ENCODE data around the gene ING1. TPM values are rescaled to one million over a fixed set of nuclear protein-coding genes. Genes with fewer than 3 reads are reported as not detected.

The ING1 gene
- polyA plus RNA-seq, 1 donor: 15.1 TPM

DNA sequence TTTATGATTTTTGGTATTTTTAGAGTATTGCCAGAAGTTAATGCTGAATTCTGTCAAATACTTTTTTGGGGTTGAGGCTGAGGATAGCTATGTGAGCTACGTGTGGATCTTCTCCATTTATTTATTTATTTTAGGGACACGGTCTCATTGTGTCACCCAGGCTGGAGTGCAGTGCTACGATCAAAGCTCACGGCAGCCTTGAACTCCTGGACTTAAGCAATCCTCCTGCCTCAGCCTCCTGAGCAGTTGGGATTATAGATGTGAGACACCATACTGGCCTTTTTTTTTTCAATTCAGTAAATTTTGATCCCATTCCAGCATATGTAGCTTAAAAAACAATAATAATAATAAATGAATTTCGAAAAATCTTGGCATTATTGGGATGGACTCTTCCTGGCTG is 21.1 kb downstream of the ING1 start:
- Histone ChIP-seq H3K36me3 (ENCODE audit: control insufficient read depth, insufficient read depth, low read length) (no peaks in the 10 kb centered on the region), H3K4me1 (ENCODE audit: control insufficient read depth, insufficient read depth, low read length) (no peaks in the 10 kb centered on the region), H3K27me3 (ENCODE audit: control insufficient read depth, insufficient read depth, low read length) (no peaks in the 10 kb centered on the region), H3K27ac (ENCODE audit: low read length) (no peak overlapping the region), H3K4me3 (ENCODE audit: low read length) (no peak overlapping the region), H3K9me3 (ENCODE audit: control insufficient read depth, low read depth, low read length) (peaks cover 4% of the 10 kb centered on the region)
- no CpG with 5 or more reads among the region's 5 CpGs for WGBS (ENCODE audit: insufficient coverage, low lambda C conversion rate)
- DNase-seq: no peak

DNA sequence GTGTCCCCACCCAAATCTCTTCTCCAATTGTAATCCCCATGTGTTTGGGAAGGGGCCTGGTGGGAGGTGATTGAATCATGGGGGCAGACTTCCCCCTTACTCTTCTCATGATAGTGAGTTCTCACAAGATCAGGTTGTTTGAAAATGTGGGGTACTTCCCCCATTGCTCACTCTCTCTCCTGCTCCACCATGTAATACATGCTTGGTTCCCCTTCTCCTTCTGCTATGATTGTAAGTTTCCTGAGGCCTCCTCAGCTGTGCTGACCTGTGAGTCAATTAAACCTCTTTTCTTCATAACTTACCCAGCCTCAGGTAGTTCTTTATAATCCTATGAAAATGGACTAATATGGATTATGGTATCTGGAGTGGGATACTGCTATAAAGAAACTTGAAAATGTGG is 24.1 kb downstream of the ING1 start:
- H3K9me3 ChIP-seq (ENCODE audit: control insufficient read depth, low read depth, low read length): peaks cover 4% of the 10 kb centered on the region
- no peak for DNase-seq
- no peaks in the 10 kb centered on the region for H3K27me3 ChIP-seq (ENCODE audit: control insufficient read depth, insufficient read depth, low read length)
- H3K4me1 ChIP-seq (ENCODE audit: control insufficient read depth, insufficient read depth, low read length): no peaks in the 10 kb centered on the region
- H3K36me3 ChIP-seq (ENCODE audit: control insufficient read depth, insufficient read depth, low read length): no peaks in the 10 kb centered on the region
- H3K27ac ChIP-seq (ENCODE audit: low read length): no peak overlapping the region
- no peak overlapping the region for H3K4me3 ChIP-seq (ENCODE audit: low read length)

DNA sequence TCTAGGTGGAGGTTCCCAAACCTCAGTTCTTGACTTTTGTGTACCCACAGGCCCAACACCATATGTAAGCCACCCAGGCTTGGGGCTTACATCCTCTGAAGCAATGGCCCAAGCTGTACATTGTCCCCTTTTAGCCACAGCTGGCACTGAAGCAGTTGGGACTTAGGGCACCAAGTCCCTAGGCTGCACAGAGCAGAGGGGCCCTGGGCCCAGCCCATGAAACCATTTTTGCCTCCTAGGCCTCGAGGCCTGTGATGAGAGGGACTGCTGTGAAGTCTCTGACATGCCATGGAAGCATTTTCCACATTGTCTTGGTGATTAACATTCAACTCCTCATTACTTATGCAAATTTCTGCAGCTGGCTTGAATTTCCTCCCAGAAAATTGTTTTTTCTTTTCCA is 30.2 kb downstream of the ING1 start:
- no peak overlapping the region for H3K27ac ChIP-seq (ENCODE audit: low read length)
- WGBS (ENCODE audit: insufficient coverage, low lambda C conversion rate): no CpG with 5 or more reads among the region's 1 CpG
- no peaks in the 10 kb centered on the region for H3K36me3 ChIP-seq (ENCODE audit: control insufficient read depth, insufficient read depth, low read length)
- no peaks in the 10 kb centered on the region for H3K27me3 ChIP-seq (ENCODE audit: control insufficient read depth, insufficient read depth, low read length)
- H3K4me1 ChIP-seq (ENCODE audit: control insufficient read depth, insufficient read depth, low read length): no peaks in the 10 kb centered on the region
- no peak for DNase-seq
- no peak overlapping the region for H3K4me3 ChIP-seq (ENCODE audit: low read length)
- peaks cover 4% of the 10 kb centered on the region for H3K9me3 ChIP-seq (ENCODE audit: control insufficient read depth, low read depth, low read length)

DNA sequence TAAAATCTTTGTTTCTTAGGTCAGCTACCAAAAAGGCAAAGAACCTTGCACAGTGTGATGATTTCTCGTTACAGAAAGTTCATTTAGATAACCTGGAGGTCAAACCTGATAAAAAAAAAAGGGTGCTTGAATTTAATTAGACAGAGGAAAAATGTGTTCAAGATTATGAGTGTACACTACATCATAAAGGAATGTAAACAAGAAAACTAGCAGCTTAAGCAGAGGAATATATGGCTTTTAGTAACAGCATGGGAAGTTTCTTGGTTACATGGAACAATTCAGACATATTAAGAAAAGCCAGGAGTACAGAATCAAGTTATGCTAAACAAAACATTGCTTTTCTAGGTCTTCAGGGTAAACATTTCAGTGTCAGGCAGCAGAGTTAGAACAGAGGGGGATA is 32.9 kb downstream of the ING1 start:
- no peak overlapping the region for H3K27ac ChIP-seq (ENCODE audit: low read length)
- H3K27me3 ChIP-seq (ENCODE audit: control insufficient read depth, insufficient read depth, low read length): no peaks in the 10 kb centered on the region
- no peaks in the 10 kb centered on the region for H3K4me1 ChIP-seq (ENCODE audit: control insufficient read depth, insufficient read depth, low read length)
- no peak overlapping the region for H3K4me3 ChIP-seq (ENCODE audit: low read length)
- peaks cover 3% of the 10 kb centered on the region for H3K9me3 ChIP-seq (ENCODE audit: control insufficient read depth, low read depth, low read length)
- WGBS (ENCODE audit: insufficient coverage, low lambda C conversion rate): 20% methylated on average over 1 of the region's 1 CpG
- DNase-seq: no peak
- H3K36me3 ChIP-seq (ENCODE audit: control insufficient read depth, insufficient read depth, low read length): no peaks in the 10 kb centered on the region

DNA sequence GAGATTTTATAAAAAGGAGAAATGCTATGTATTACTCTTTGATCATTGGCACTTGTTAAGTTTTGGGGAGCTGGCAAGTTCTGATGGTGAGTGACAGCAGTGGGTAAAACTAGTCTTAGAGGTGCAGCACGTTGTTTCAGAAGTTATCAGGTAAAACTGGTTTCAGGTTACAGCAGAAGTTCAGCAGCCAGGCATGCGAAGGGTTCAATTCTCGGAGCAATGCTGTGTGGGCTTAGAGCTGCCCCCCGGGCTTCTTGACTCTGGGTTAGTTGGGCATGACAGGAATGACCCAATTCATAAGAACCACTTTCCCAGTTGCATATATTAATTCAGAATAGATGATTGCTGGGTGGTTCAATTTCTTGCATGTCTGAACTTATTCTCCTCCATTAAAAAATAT is 34.8 kb downstream of the ING1 start:
- 74% methylated on average over 3 of the region's 4 CpGs for WGBS (ENCODE audit: insufficient coverage, low lambda C conversion rate)
- Histone ChIP-seq H3K9me3 (ENCODE audit: control insufficient read depth, low read depth, low read length) (peaks cover 2% of the 10 kb centered on the region), H3K27ac (ENCODE audit: low read length) (no peak overlapping the region), H3K4me3 (ENCODE audit: low read length) (no peak overlapping the region), H3K36me3 (ENCODE audit: control insufficient read depth, insufficient read depth, low read length) (no peaks in the 10 kb centered on the region), H3K4me1 (ENCODE audit: control insufficient read depth, insufficient read depth, low read length) (no peaks in the 10 kb centered on the region), H3K27me3 (ENCODE audit: control insufficient read depth, insufficient read depth, low read length) (no peaks in the 10 kb centered on the region)
- DNase-seq: no peak

DNA sequence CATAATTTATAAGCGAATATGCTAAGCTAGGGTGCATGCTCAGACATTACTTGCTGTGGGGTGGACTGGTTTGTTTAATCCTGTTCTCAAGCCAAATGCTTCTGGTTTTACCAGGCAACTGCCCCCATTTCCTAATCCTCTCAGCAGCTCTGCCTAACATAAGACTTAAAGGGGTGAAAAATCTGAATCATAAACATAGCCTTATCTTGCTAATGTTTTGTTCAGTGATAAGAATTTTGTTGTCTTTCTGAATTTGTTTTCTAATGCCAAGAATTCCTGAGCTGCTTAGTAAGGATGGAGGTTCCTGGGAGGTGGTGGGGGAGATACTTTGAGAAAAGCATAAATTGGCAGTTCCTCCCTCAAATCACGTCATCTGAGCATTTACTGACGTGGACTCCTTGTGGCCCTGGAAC is 42.7 kb downstream of the ING1 start:
- no CpG with 5 or more reads among the region's 3 CpGs for WGBS (ENCODE audit: insufficient coverage, low lambda C conversion rate)
- H3K9me3 ChIP-seq (ENCODE audit: control insufficient read depth, low read depth, low read length): no peaks in the 10 kb centered on the region
- no peaks in the 10 kb centered on the region for H3K4me1 ChIP-seq (ENCODE audit: control insufficient read depth, insufficient read depth, low read length)
- no peak overlapping the region for H3K4me3 ChIP-seq (ENCODE audit: low read length)
- H3K27ac ChIP-seq (ENCODE audit: low read length): no peak overlapping the region
- DNase-seq: no peak
- H3K27me3 ChIP-seq (ENCODE audit: control insufficient read depth, insufficient read depth, low read length): no peaks in the 10 kb centered on the region
- H3K36me3 ChIP-seq (ENCODE audit: control insufficient read depth, insufficient read depth, low read length): no peaks in the 10 kb centered on the region

DNA sequence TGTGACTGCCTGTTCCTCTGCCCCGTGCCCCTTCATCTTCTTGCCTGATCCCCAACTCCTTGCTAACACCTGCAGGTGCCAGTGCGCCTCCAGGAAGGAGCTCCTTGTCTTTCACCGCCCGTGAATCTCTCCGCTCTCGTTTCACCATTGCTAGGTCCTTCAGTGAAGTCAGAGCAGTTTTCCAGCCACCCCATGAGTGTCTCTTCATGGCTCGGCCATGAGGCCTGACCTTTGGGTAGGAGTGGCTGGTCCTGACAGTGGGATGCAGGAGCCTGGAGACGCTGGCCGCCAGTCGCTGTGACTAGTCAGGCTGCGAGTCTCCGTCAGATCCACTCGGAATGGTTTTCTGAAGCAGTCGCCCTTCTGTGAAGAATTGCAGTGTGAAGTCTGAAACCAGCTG is 43.8 kb downstream of the ING1 start:
- Histone ChIP-seq H3K4me3 (ENCODE audit: low read length) (no peak overlapping the region), H3K4me1 (ENCODE audit: control insufficient read depth, insufficient read depth, low read length) (no peaks in the 10 kb centered on the region), H3K36me3 (ENCODE audit: control insufficient read depth, insufficient read depth, low read length) (no peaks in the 10 kb centered on the region), H3K27ac (ENCODE audit: low read length) (no peak overlapping the region), H3K9me3 (ENCODE audit: control insufficient read depth, low read depth, low read length) (no peaks in the 10 kb centered on the region), H3K27me3 (ENCODE audit: control insufficient read depth, insufficient read depth, low read length) (peaks cover 3% of the 10 kb centered on the region)
- no CpG with 5 or more reads among the region's 14 CpGs for WGBS (ENCODE audit: insufficient coverage, low lambda C conversion rate)
- DNase-seq: no peak

DNA sequence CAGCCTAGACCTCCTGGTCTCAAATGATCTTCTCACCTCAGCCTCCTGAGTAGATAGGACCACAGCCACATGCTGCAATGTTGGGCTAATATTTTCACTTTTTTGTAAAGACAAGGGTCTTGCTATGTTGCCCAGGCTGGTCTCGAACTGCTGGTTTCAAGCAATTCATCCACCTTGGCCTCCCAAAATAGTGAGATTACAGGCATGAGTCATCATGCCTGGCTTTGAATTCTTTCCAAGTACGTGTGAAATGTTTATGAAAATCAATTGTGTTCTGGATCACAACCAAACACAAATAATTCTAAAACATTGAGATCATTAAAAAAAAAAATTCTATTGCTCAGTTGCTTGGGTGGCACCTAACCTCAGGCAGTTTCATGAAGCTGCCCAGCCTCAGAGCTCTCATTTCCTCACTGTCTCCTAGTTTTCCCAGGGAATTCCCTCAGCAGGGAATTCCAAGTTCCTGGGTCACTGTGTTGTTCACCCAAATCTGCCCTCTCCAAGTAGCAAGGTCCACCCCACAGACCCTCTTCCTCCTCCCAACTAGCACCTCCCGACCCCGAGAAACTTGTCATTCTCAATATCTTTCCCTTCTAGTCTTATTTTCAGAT is 44.8 kb downstream of the ING1 start:
- no peaks in the 10 kb centered on the region for H3K9me3 ChIP-seq (ENCODE audit: control insufficient read depth, low read depth, low read length)
- no peaks in the 10 kb centered on the region for H3K36me3 ChIP-seq (ENCODE audit: control insufficient read depth, insufficient read depth, low read length)
- WGBS (ENCODE audit: insufficient coverage, low lambda C conversion rate): no CpG with 5 or more reads among the region's 4 CpGs
- H3K27ac ChIP-seq (ENCODE audit: low read length): no peak overlapping the region
- no peaks in the 10 kb centered on the region for H3K4me1 ChIP-seq (ENCODE audit: control insufficient read depth, insufficient read depth, low read length)
- H3K27me3 ChIP-seq (ENCODE audit: control insufficient read depth, insufficient read depth, low read length): peaks cover 3% of the 10 kb centered on the region
- H3K4me3 ChIP-seq (ENCODE audit: low read length): no peak overlapping the region
- DNase-seq: no peak

DNA sequence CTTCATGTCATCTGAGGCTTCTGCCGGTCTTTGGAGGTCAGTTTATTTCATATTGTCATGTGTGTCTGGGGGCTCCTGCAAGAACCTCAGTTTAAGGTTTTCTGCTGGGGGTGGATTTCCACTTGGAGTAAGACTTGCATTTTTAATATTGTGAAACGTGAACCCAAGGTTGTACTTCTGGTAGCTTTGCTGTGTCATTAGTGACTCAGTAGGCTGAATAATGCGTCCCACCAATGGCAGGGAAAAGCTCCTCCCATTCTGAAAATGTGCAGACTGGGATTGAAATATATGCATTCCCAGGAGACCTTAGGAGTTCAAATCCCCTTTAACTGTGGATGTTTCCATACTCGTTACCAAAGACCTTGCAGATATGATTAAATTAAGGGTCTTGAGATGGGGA is 46.2 kb downstream of the ING1 start:
- no peaks in the 10 kb centered on the region for H3K4me1 ChIP-seq (ENCODE audit: control insufficient read depth, insufficient read depth, low read length)
- H3K27me3 ChIP-seq (ENCODE audit: control insufficient read depth, insufficient read depth, low read length): peaks cover 3% of the 10 kb centered on the region
- DNase-seq: no peak
- no peak overlapping the region for H3K4me3 ChIP-seq (ENCODE audit: low read length)
- no peaks in the 10 kb centered on the region for H3K36me3 ChIP-seq (ENCODE audit: control insufficient read depth, insufficient read depth, low read length)
- H3K9me3 ChIP-seq (ENCODE audit: control insufficient read depth, low read depth, low read length): no peaks in the 10 kb centered on the region
- WGBS (ENCODE audit: insufficient coverage, low lambda C conversion rate): 80% methylated on average over 1 of the region's 4 CpGs
- H3K27ac ChIP-seq (ENCODE audit: low read length): no peak overlapping the region

DNA sequence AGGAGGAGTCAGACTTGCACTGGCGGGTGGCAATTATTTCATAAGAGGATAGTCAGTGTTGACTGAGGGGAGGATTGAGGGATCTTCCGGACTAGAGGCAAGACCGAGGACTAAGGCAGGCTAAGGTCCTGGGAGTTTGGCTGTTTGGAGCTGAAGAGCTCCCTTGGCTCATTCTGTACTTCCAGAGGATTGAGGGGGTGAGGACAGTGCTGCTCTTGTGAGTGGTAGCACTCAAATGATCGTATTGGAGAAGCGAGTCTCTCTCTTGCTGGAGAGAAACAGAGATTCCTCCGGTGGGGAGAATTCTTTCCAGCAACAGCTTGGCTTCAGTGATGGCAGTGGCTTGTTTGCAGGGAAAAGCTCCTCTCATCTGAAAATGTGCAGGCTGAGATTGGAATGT is 47.1 kb downstream of the ING1 start:
- DNase-seq: no peak
- no peaks in the 10 kb centered on the region for H3K36me3 ChIP-seq (ENCODE audit: control insufficient read depth, insufficient read depth, low read length)
- H3K4me3 ChIP-seq (ENCODE audit: low read length): no peak overlapping the region
- no peak overlapping the region for H3K27ac ChIP-seq (ENCODE audit: low read length)
- H3K9me3 ChIP-seq (ENCODE audit: control insufficient read depth, low read depth, low read length): no peaks in the 10 kb centered on the region
- H3K27me3 ChIP-seq (ENCODE audit: control insufficient read depth, insufficient read depth, low read length): peaks cover 3% of the 10 kb centered on the region
- no peaks in the 10 kb centered on the region for H3K4me1 ChIP-seq (ENCODE audit: control insufficient read depth, insufficient read depth, low read length)
- no CpG with 5 or more reads among the region's 6 CpGs for WGBS (ENCODE audit: insufficient coverage, low lambda C conversion rate)

DNA sequence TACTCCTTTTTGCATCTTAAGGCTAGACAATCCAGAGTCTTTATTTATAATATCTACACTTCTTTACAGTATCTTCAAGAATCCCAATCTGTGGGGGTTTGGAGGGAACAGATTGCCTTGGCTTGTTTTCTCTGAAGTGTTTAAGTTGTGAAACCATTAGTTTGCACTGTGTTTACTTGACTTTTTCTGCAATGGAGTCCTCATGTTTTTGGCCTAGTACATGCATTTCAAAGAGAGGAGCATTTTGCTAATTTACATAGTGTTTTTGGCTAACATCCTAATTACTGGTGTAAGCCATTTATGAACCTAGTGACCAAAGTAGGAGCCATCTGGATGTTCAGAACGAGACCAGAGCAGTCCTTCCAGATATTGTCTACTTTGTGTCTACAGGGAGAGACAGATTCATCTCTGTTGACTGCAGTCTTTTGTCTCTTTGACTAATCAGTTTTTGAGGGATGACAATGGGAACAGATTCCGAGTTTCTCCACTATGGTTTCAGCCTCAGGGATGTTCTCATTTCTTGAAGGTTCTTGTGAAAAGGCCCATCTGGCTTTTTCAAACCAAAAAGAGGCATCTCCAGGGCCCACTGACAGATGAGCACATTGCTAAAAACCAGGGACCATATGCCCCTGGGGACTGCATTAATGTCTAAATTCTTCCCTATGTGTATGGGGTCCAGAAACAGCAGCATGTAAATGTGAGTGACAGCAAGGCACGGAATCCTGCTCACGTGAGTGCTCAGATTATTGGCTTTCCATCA is 53.4 kb downstream of the ING1 start:
- DNase-seq: no peak
- H3K4me1 ChIP-seq (ENCODE audit: control insufficient read depth, insufficient read depth, low read length): no peaks in the 10 kb centered on the region
- H3K36me3 ChIP-seq (ENCODE audit: control insufficient read depth, insufficient read depth, low read length): no peaks in the 10 kb centered on the region
- WGBS (ENCODE audit: insufficient coverage, low lambda C conversion rate): no CpG with 5 or more reads among the region's 4 CpGs
- no peak overlapping the region for H3K4me3 ChIP-seq (ENCODE audit: low read length)
- H3K27me3 ChIP-seq (ENCODE audit: control insufficient read depth, insufficient read depth, low read length): peaks cover 8% of the 10 kb centered on the region
- H3K9me3 ChIP-seq (ENCODE audit: control insufficient read depth, low read depth, low read length): no peaks in the 10 kb centered on the region
- H3K27ac ChIP-seq (ENCODE audit: low read length): no peak overlapping the region

Data from large intestine (tissue), 3 donors.